A673 (cell line): ENCODE data around the gene CHD9.

ENCODE experiments used
- CTCF ChIP-seq: fragments of 300-800, 200-600 bp; sonication (generic); conservative IDR thresholded peaks from 2 replicates; pipeline ENCODE4 v1.5.1; 2017; ENCODE audit warnings: low read depth, mild to moderate bottlenecking, antibody characterized with exemption, low read length, moderate library complexity, mixed read lengths
- EZH2 ChIP-seq: fragments of 200-600 bp; sonication (generic); IDR thresholded peaks from 2 replicates; pipeline ENCODE4 v1.6.1; 2017; ENCODE audit warnings: borderline replicate concordance, low read depth, mild to moderate bottlenecking, mixed read lengths, antibody characterized with exemption, low read length; ENCODE audit not compliant: poor library complexity, severe bottlenecking

GRCh38 chr16:53081686-53082407, 27.1 kb downstream of the CHD9 start:
- TF ChIP-seq CTCF (no peak), EZH2 (no peak)
